Right lung (tissue), 5 donors: Measurements from ENCODE around the gene RAPGEF2. TPM values are rescaled to one million over a fixed set of nuclear protein-coding genes. Genes with fewer than 3 reads are reported as not detected.

Source experiments
- DNase-seq, 2 donors: peaks; one replicate each; pipeline ENCODE4 v3.0.0-alpha.2; 2013
- polyA plus RNA-seq, 5 donors: library from polyadenylated mRNA; unstranded; fragments of 120-200 nt; gene quantifications; one replicate each; pipeline versions ENCODE4 v1.2.1 to v1.2.3, GENCODE V29; 2013; ENCODE audit warnings: inconsistent platforms in 1 of 5, low replicate concordance in 1 of 5; ENCODE audit not compliant: insufficient read length in 5 of 5, insufficient read depth in 1 of 5

RAPGEF2 gene
- polyA plus RNA-seq, 5 donors: 29.6 to 47.5 (median 45.6) TPM

GRCh38 chr4:159401791-159402380 lies 299.0 kb downstream of the RAPGEF2 start:
- no peak for DNase-seq
